Right atrium auricular region (tissue), 2 donors: ENCODE data around the gene ATP6V1B1. TPM values are rescaled to one million over a fixed set of nuclear protein-coding genes. Genes with fewer than 3 reads are reported as not detected.

Experiments used
- DNase-seq: peaks from one replicate; pipeline ENCODE4 v3.0.0-alpha.2; 2019; ENCODE audit warnings: low spot score
- H3K27ac ChIP-seq, 2 donors: fragments of 200-600 bp; sonication (generic); 1 replicate in 1 of 2; 2 replicates in 1 of 2; pipeline ENCODE4 v1.5.1; 2016 to 2019
- H3K27me3 ChIP-seq, 2 donors: fragments of 200-600 bp; sonication (generic); one replicate each; pipeline versions ENCODE4 v1.5.1 to v1.6.0; 2017 to 2019
- H3K36me3 ChIP-seq: fragments of 200-600 bp; sonication (generic); one replicate; pipeline ENCODE4 v1.5.1; 2016
- H3K4me1 ChIP-seq, 2 donors: fragments of 200-600 bp; sonication (generic); one replicate each; pipeline versions ENCODE4 v1.5.1 to v1.6.0; 2017 to 2019
- H3K4me3 ChIP-seq, 2 donors: fragments of 200-600 bp; sonication (generic); 1 replicate in 1 of 2; 2 replicates in 1 of 2; pipeline ENCODE4 v1.5.1; 2017 to 2019; ENCODE audit warnings: mild to moderate bottlenecking in 1 of 2, moderate library complexity in 1 of 2
- H3K9me3 ChIP-seq, 2 donors: fragments of 200-600 bp; sonication (generic); one replicate each; pipeline ENCODE4 v1.5.1; 2019
- CTCF ChIP-seq, 2 donors: fragments of 200-600 bp; sonication (generic); IDR thresholded peaks; one replicate each; pipeline ENCODE4 v1.5.1; 2019; ENCODE audit warnings: antibody characterized with exemption in 2 of 2
- total RNA-seq, 2 donors: library from RNA; depleted of rRNA; stranded (reverse); fragments of >200 nt; gene quantifications; one replicate each; pipeline ENCODE4 v1.1.0, GENCODE V29; 2016

Gene ATP6V1B1
- total RNA-seq, 2 donors from 2014 or later: not detected

- peak; percentile 42 for DNase-seq
- no peak for TF ChIP-seq CTCF (IDR thresholded peaks at IDR 0.05)
- Histone ChIP-seq H3K36me3 (no peaks in the 10 kb centered on the region), H3K4me3 (no peak overlapping the region), H3K4me1 (no peaks in the 10 kb centered on the region), H3K27ac (no peak overlapping the region), H3K27me3 (no peaks in the 10 kb centered on the region), H3K9me3 (no peaks in the 10 kb centered on the region)
Observed at GRCh38 chr2:70931376-70932000, 4.2 kb upstream of the ATP6V1B1 start.

- no peak for TF ChIP-seq CTCF (IDR thresholded peaks at IDR 0.05)
- Histone ChIP-seq H3K4me3 (no peak overlapping the region), H3K36me3 (no peaks in the 10 kb centered on the region), H3K4me1 (no peaks in the 10 kb centered on the region), H3K9me3 (no peaks in the 10 kb centered on the region), H3K27me3 (no peaks in the 10 kb centered on the region), H3K27ac (no peak overlapping the region)
- DNase-seq: no peak
Observed at GRCh38 chr2:70932631-70933230, 3.0 kb upstream of the ATP6V1B1 start.

- DNase-seq: no peak
- Histone ChIP-seq H3K27me3 (no peaks in the 10 kb centered on the region), H3K36me3 (no peaks in the 10 kb centered on the region), H3K9me3 (no peaks in the 10 kb centered on the region), H3K4me1 (no peaks in the 10 kb centered on the region), H3K4me3 (no peak overlapping the region), H3K27ac (no peak overlapping the region)
- no peak for TF ChIP-seq CTCF (IDR thresholded peaks at IDR 0.05)
Observed at GRCh38 chr2:70934981-70935380, 719 bp upstream of the ATP6V1B1 start.

GRCh38 chr2:70936165-70936978 is 672 bp downstream of the ATP6V1B1 start:
- Histone ChIP-seq H3K36me3 (no peaks in the 10 kb centered on the region), H3K27ac (no peak overlapping the region), H3K4me3 (no peak overlapping the region), H3K4me1 (no peaks in the 10 kb centered on the region), H3K27me3 (no peaks in the 10 kb centered on the region), H3K9me3 (no peaks in the 10 kb centered on the region)
- no peak for DNase-seq
- TF ChIP-seq CTCF (IDR thresholded peaks at IDR 0.05): no peak

GRCh38 chr2:70936979-70937811 is 1.5 kb downstream of the ATP6V1B1 start:
- Histone ChIP-seq H3K27me3 (no peaks in the 10 kb centered on the region), H3K36me3 (no peaks in the 10 kb centered on the region), H3K27ac (no peak overlapping the region), H3K4me1 (no peaks in the 10 kb centered on the region), H3K9me3 (no peaks in the 10 kb centered on the region), H3K4me3 (no peak overlapping the region)
- no peak for TF ChIP-seq CTCF (IDR thresholded peaks at IDR 0.05)
- no peak for DNase-seq
